ENCODE data around the gene SF1. TPM values are rescaled to one million over a fixed set of nuclear protein-coding genes. Genes with fewer than 3 reads are reported as not detected.

SF1 gene
- polyA plus RNA-seq, 1 of the 3 experiments (the other 2 are of a cell fraction) = 66.3 TPM

- no peak overlapping the region for H2AFZ ChIP-seq (ENCODE audit: low read depth)
- WGBS (ENCODE audit: low lambda C conversion rate) = 57% methylated on average over 6 of the region's 6 CpGs
- peaks cover 59% of the 10 kb centered on the region in 2 experiments for H3K36me3 ChIP-seq (replicated peaks in 1 of 2; ENCODE audit: control insufficient read depth in 1 of 2, insufficient read depth in 2 of 2, low read length in 1 of 2)
- ChIA-PET POLR2A (interaction anchor here (0.9 to 1.6 kb wide), 2 partner anchors 14 to 17 kb away, joined by 3 to 5 read pairs; partner anchors contain the start of gene PYGM), CTCF (interaction anchor here (0.6 to 6.1 kb wide), 8 partner anchors 9 to 89 kb away, joined by 3 to 47 read pairs (median 4); no protein-coding TSS in a partner anchor)
- H3K9me3 ChIP-seq = no peaks in the 10 kb centered on the region
- H3K27ac ChIP-seq (ENCODE audit: low read depth in 2 of 2, low read length in 1 of 2) = no peak overlapping the region
- TF ChIP-seq FOXJ3 (CRISPR knock-in tag; IDR thresholded peaks at IDR 0.05) (no peak), RCOR1 (IDR thresholded peaks at IDR 0.05; ENCODE audit: low read length) (no peak), EZH2phosphoT487 (IDR thresholded peaks at IDR 0.05; ENCODE audit: borderline replicate concordance, low read depth) (no peak), ELF1 (IDR thresholded peaks at IDR 0.05) (no peak), RXRA (IDR thresholded peaks at IDR 0.05; ENCODE audit: borderline replicate concordance, low read depth) (no peak), EP300 (IDR thresholded peaks at IDR 0.05; ENCODE audit: borderline replicate concordance in 1 of 2, low read depth in 1 of 2, low read length in 1 of 2) (no peak), MXI1 (IDR thresholded peaks at IDR 0.05; ENCODE audit: low read depth, low read length) (no peak), SIN3A (IDR thresholded peaks at IDR 0.05; ENCODE audit: borderline replicate concordance, low read depth, low read length) (no peak), ZBTB33 (IDR thresholded peaks at IDR 0.05; ENCODE audit: borderline replicate concordance, low read depth) (no peak), SMC3 (IDR thresholded peaks at IDR 0.05; ENCODE audit: low read depth, low read length) (no peak), RFX5 (IDR thresholded peaks at IDR 0.05; ENCODE audit: low read length) (no peak), JUND (IDR thresholded peaks at IDR 0.05) (no peak), IRF3 (IDR thresholded peaks at IDR 0.05; ENCODE audit: low read depth, low read length) (no peak), NFIC (IDR thresholded peaks at IDR 0.05; ENCODE audit: borderline replicate concordance) (no peak)
- H3K9me2 ChIP-seq = no peaks in the 10 kb centered on the region
- H3F3A ChIP-seq (replicated peaks; ENCODE audit: insufficient read depth) = peaks cover 22% of the 10 kb centered on the region
- peak overlapping the region; percentile 64; the same call in 1 of the 2 replicates for H3K9ac ChIP-seq
- H4K20me1 ChIP-seq (ENCODE audit: insufficient read depth) = peaks cover 61% of the 10 kb centered on the region
- H3K79me2 ChIP-seq (ENCODE audit: insufficient read depth) = peaks cover 61% of the 10 kb centered on the region
- DNase-seq = no peak
- peaks cover 17 to 19% of the 10 kb centered on the region in 2 experiments for H3K4me1 ChIP-seq (ENCODE audit: control insufficient read depth in 1 of 2, insufficient read depth in 2 of 2, low read depth in 1 of 2, low read length in 1 of 2)
- H3K27me3 ChIP-seq (ENCODE audit: insufficient read depth) = no peaks in the 10 kb centered on the region
- peak overlapping the region; percentile 89 for H3K4me2 ChIP-seq
- peak overlapping the region; percentile 77 to 83 for H3K4me3 ChIP-seq (ENCODE audit: low read depth in 2 of 2, low read length in 1 of 2)
Measured at GRCh38 chr11:64776425-64776824, 1.9 kb downstream of the SF1 start.

GRCh38 chr11:64774144-64774543 is 4.2 kb downstream of the SF1 start:
- Histone ChIP-seq H3K9me2 (no peaks in the 10 kb centered on the region), H3K27me3 (ENCODE audit: insufficient read depth) (no peaks in the 10 kb centered on the region), H3K27ac (ENCODE audit: low read depth in 2 of 2, low read length in 1 of 2) (no peak overlapping the region), H3K79me2 (ENCODE audit: insufficient read depth) (peaks cover 81% of the 10 kb centered on the region), H3K4me3 (ENCODE audit: low read depth in 2 of 2, low read length in 1 of 2) (no peak overlapping the region), H3K4me2 (no peak overlapping the region), H4K20me1 (ENCODE audit: insufficient read depth) (peaks cover 83% of the 10 kb centered on the region), H3K4me1 (ENCODE audit: control insufficient read depth in 1 of 2, insufficient read depth in 2 of 2, low read depth in 1 of 2, low read length in 1 of 2) (peaks cover 12% of the 10 kb centered on the region in 2 experiments), H3K36me3 (replicated peaks in 1 of 2; ENCODE audit: control insufficient read depth in 1 of 2, insufficient read depth in 2 of 2, low read length in 1 of 2) (peaks cover 81 to 82% of the 10 kb centered on the region in 2 experiments), H2AFZ (ENCODE audit: low read depth) (no peak overlapping the region), H3F3A (replicated peaks; ENCODE audit: insufficient read depth) (peaks cover 29% of the 10 kb centered on the region), H3K9ac (no peak overlapping the region), H3K9me3 (no peaks in the 10 kb centered on the region)
- ChIA-PET POLR2A (no interaction called here), CTCF (interaction anchor here (0.8 to 6.1 kb wide), 5 partner anchors 8 to 85 kb away, joined by 3 to 47 read pairs (median 4); no protein-coding TSS in a partner anchor)
- DNase-seq = no peak
- 95% methylated on average over 5 of the region's 5 CpGs for WGBS (ENCODE audit: low lambda C conversion rate)
- TF ChIP-seq SMC3 (IDR thresholded peaks at IDR 0.05; ENCODE audit: low read depth, low read length) (no peak), PBX3 (IDR thresholded peaks at IDR 0.05) (no peak), POLR2AphosphoS5 (IDR thresholded peaks at IDR 0.05; ENCODE audit: low read depth, low read length) (no peak), EZH2phosphoT487 (IDR thresholded peaks at IDR 0.05; ENCODE audit: borderline replicate concordance, low read depth) (no peak), RFX5 (IDR thresholded peaks at IDR 0.05; ENCODE audit: low read length) (no peak), USF1 (IDR thresholded peaks at IDR 0.05; ENCODE audit: borderline replicate concordance, low read depth) (no peak), REST (IDR thresholded peaks at IDR 0.05; ENCODE audit: low read depth, low read length) (no peak), JUND (IDR thresholded peaks at IDR 0.05) (no peak)

Measured in SK-N-SH (cell line).